Peyer's patch (tissue), 4 donors: ENCODE measurements around the gene CSMD2.

Experiments used
- CTCF ChIP-seq, 6 experiments: fragments of 450-650 bp in 4 of 6; fragments of 200-600 bp in 2 of 6; sonication (generic) in 1 of 6; IDR thresholded peaks; one replicate each; pipeline ENCODE4 v1.5.1; 2017 to 2019; ENCODE audit warnings: antibody characterized with exemption in 6 of 6, mild to moderate bottlenecking in 3 of 6, moderate library complexity in 1 of 6
- POLR2A ChIP-seq, 2 donors: fragments of 450-650 bp; IDR thresholded peaks; one replicate each; pipeline ENCODE4 v1.5.1; 2017; ENCODE audit warnings: antibody characterized with exemption in 2 of 2, mild to moderate bottlenecking in 2 of 2, moderate library complexity in 2 of 2

GRCh38 chr1:33822396-33822795 lies 342.6 kb downstream of the CSMD2 start:
- no peak for TF ChIP-seq CTCF (IDR thresholded peaks at IDR 0.05)
- TF ChIP-seq POLR2A (IDR thresholded peaks at IDR 0.05) = no peak
